Activated CD4-positive, alpha-beta T cell treated with anti-CD3 and anti-CD28 coated beads for 24 hours (primary cell): Measurements from ENCODE around the gene CDC5L.

Experiments
- DNase-seq, 2 donors: peaks; one replicate each; pipeline ENCODE4 v3.0.0-alpha.2; 2020; ENCODE audit warnings: low read depth in 2 of 2

CDC5L gene

GRCh38 chr6:44452725-44453124 is 65.2 kb downstream of the CDC5L start:
- no peak for DNase-seq

- DNase-seq, result no peak
Measured at GRCh38 chr6:44453146-44453545, 65.6 kb downstream of the CDC5L start.

- no peak for DNase-seq
Measured at GRCh38 chr6:44454198-44454597, 66.7 kb downstream of the CDC5L start.

- peak; percentile 7 to 25 for DNase-seq
Measured at GRCh38 chr6:44456070-44456965, 68.8 kb downstream of the CDC5L start.

GRCh38 chr6:44456966-44457292 is 69.4 kb downstream of the CDC5L start:
- no peak for DNase-seq

- no peak for DNase-seq
Measured at GRCh38 chr6:44457596-44457995, 70.1 kb downstream of the CDC5L start.

GRCh38 chr6:44458551-44458950 is 71.0 kb downstream of the CDC5L start:
- no peak for DNase-seq

GRCh38 chr6:44462335-44462734 is 74.8 kb downstream of the CDC5L start:
- no peak for DNase-seq

GRCh38 chr6:44462797-44463727 is 75.6 kb downstream of the CDC5L start:
- DNase-seq, result no peak

- DNase-seq, result no peak
Measured at GRCh38 chr6:44463728-44464450, 76.4 kb downstream of the CDC5L start.

GRCh38 chr6:44464527-44465310 is 77.2 kb downstream of the CDC5L start:
- DNase-seq, result no peak

GRCh38 chr6:44466955-44467354 is 79.4 kb downstream of the CDC5L start:
- no peak for DNase-seq

GRCh38 chr6:44468835-44469234 is 81.3 kb downstream of the CDC5L start:
- no peak for DNase-seq

- DNase-seq, result no peak
Measured at GRCh38 chr6:44470115-44470464, 82.6 kb downstream of the CDC5L start.

GRCh38 chr6:44470746-44471145 is 83.2 kb downstream of the CDC5L start:
- no peak for DNase-seq

- DNase-seq, result no peak
Measured at GRCh38 chr6:44471271-44471981, 83.9 kb downstream of the CDC5L start.

GRCh38 chr6:44472250-44472945 is 84.9 kb downstream of the CDC5L start:
- DNase-seq, result no peak

GRCh38 chr6:44473393-44474189 is 86.1 kb downstream of the CDC5L start:
- no peak for DNase-seq

- no peak for DNase-seq
Measured at GRCh38 chr6:44474190-44474631, 86.7 kb downstream of the CDC5L start.
